Liver (tissue), 2 donors: ENCODE data around the gene SYTL3.

Experiments
- TAF1 ChIP-seq: conservative IDR thresholded peaks from 2 replicates; pipeline ENCODE4 v1.6.1; 2016; ENCODE audit warnings: antibody characterized with exemption, mild to moderate bottlenecking
- TF ChIP-seq, protein P1 (sequence below): IDR thresholded peaks from 2 replicates; pipeline ENCODE4 v1.6.1; 2016; ENCODE audit warnings: antibody characterized with exemption, mild to moderate bottlenecking
- donor health status: healthy.

DNA sequence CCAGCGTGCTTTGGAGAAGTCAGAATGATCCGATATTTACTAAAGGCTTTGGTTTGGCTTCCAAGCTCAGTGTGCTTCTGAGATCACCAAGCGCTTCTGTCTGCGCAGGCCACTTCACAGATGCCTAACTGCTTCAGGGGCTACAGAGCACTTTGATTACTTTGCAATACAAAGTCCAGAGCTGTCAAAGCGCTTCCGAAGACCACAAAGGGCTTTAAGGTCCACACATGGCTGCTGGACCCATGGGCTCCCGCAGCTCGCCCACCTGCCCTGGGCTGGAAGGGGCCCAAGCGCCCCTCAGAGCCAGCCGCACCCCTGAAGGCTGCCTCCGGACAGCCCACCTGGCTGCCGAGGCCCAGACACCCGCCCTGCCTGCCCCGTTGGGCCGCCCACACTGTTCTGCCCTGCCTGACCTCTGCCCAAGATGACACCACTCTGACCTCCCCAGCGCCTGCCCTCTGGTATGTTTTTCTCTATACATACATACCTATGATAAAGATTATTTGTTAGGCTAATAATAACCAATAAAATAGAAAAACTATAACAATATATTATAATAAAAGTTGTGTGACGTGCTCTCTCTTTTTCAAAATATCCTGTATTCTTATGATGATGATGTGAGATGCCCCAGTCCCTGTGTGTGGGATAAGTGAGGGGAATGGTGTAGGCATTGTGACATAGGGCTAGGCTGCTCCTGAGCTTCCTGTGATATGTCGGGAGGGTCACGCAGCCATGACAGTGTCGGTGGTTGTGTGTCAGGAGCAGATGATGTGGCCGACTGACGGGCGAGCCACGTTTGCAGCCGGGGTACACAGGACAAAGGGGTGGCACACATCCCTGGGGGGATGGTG is 27.9 kb upstream of the SYTL3 start:
- no peak for TF ChIP-seq TAF1
- TF ChIP-seq, protein P1, sequence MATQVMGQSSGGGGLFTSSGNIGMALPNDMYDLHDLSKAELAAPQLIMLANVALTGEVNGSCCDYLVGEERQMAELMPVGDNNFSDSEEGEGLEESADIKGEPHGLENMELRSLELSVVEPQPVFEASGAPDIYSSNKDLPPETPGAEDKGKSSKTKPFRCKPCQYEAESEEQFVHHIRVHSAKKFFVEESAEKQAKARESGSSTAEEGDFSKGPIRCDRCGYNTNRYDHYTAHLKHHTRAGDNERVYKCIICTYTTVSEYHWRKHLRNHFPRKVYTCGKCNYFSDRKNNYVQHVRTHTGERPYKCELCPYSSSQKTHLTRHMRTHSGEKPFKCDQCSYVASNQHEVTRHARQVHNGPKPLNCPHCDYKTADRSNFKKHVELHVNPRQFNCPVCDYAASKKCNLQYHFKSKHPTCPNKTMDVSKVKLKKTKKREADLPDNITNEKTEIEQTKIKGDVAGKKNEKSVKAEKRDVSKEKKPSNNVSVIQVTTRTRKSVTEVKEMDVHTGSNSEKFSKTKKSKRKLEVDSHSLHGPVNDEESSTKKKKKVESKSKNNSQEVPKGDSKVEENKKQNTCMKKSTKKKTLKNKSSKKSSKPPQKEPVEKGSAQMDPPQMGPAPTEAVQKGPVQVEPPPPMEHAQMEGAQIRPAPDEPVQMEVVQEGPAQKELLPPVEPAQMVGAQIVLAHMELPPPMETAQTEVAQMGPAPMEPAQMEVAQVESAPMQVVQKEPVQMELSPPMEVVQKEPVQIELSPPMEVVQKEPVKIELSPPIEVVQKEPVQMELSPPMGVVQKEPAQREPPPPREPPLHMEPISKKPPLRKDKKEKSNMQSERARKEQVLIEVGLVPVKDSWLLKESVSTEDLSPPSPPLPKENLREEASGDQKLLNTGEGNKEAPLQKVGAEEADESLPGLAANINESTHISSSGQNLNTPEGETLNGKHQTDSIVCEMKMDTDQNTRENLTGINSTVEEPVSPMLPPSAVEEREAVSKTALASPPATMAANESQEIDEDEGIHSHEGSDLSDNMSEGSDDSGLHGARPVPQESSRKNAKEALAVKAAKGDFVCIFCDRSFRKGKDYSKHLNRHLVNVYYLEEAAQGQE = no peak
